ENCODE data around the gene NTNG2.

DNA sequence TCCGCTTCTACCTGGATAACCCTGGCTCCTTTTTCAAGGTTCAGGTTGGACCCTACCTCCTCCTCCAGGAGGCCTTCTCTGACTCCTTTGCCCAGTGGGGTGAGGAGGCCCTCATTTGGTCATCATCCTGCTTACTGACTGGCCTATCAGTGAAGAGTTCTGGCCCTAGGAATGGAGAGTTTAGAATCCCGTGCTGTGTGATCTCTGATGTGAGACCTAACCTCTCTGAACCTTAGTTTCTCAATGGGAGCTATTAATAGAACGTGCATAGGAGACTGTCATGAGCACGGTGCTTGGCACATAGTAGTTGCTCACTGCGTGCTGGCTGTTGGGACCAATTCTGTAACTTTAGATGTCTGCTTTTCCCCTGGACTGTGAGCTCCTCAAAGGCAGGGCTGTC, 10.3 kb downstream of the NTNG2 start:
- TF ChIP-seq JUNB (CRISPR knock-in tag; conservative IDR thresholded peaks at IDR 0.05): no peak
- no peak for TF ChIP-seq MAZ (CRISPR knock-in tag; conservative IDR thresholded peaks at IDR 0.05 in 1 of 2, IDR thresholded peaks at IDR 0.05 in 1 of 2)
- no peak for TF ChIP-seq ARNT (IDR thresholded peaks at IDR 0.05)
- no peak for TF ChIP-seq CTCF (IDR thresholded peaks at IDR 0.05 in 2 of 3, conservative IDR thresholded peaks at IDR 0.05 in 1 of 3; ENCODE audit: insufficient read depth in 2 of 3, low read depth in 1 of 3, low read length in 3 of 3)
- TF ChIP-seq, protein P1, sequence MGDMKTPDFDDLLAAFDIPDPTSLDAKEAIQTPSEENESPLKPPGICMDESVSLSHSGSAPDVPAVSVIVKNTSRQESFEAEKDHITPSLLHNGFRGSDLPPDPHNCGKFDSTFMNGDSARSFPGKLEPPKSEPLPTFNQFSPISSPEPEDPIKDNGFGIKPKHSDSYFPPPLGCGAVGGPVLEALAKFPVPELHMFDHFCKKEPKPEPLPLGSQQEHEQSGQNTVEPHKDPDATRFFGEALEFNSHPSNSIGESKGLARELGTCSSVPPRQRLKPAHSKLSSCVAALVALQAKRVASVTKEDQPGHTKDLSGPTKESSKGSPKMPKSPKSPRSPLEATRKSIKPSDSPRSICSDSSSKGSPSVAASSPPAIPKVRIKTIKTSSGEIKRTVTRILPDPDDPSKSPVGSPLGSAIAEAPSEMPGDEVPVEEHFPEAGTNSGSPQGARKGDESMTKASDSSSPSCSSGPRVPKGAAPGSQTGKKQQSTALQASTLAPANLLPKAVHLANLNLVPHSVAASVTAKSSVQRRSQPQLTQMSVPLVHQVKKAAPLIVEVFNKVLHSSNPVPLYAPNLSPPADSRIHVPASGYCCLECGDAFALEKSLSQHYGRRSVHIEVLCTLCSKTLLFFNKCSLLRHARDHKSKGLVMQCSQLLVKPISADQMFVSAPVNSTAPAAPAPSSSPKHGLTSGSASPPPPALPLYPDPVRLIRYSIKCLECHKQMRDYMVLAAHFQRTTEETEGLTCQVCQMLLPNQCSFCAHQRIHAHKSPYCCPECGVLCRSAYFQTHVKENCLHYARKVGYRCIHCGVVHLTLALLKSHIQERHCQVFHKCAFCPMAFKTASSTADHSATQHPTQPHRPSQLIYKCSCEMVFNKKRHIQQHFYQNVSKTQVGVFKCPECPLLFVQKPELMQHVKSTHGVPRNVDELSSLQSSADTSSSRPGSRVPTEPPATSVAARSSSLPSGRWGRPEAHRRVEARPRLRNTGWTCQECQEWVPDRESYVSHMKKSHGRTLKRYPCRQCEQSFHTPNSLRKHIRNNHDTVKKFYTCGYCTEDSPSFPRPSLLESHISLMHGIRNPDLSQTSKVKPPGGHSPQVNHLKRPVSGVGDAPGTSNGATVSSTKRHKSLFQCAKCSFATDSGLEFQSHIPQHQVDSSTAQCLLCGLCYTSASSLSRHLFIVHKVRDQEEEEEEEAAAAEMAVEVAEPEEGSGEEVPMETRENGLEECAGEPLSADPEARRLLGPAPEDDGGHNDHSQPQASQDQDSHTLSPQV (IDR thresholded peaks at IDR 0.05): no peak
- no peak for TF ChIP-seq SETDB1 (IDR thresholded peaks at IDR 0.05; ENCODE audit: low read length)
- TF ChIP-seq NRF1 (conservative IDR thresholded peaks at IDR 0.05 in 1 of 2, IDR thresholded peaks at IDR 0.05 in 1 of 2): no peak
- TF ChIP-seq EZH2 (IDR thresholded peaks at IDR 0.05; ENCODE audit: borderline replicate concordance, low read depth, low read length): no peak
- TF ChIP-seq THRA (IDR thresholded peaks at IDR 0.05): no peak
- no peak for TF ChIP-seq GABPA (tag; conservative IDR thresholded peaks at IDR 0.05; ENCODE audit: low read depth)
- no peak for TF ChIP-seq KDM4B (IDR thresholded peaks at IDR 0.05; ENCODE audit: borderline replicate concordance in 2 of 2, low read depth in 1 of 2)
- TF ChIP-seq POLR2A (conservative IDR thresholded peaks at IDR 0.05): no peak
- no peak for TF ChIP-seq ZBTB43 (CRISPR knock-in tag; IDR thresholded peaks at IDR 0.05)
- TF ChIP-seq, protein P2, sequence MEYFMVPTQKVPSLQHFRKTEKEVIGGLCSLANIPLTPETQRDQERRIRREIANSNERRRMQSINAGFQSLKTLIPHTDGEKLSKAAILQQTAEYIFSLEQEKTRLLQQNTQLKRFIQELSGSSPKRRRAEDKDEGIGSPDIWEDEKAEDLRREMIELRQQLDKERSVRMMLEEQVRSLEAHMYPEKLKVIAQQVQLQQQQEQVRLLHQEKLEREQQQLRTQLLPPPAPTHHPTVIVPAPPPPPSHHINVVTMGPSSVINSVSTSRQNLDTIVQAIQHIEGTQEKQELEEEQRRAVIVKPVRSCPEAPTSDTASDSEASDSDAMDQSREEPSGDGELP (CRISPR knock-in tag; IDR thresholded peaks at IDR 0.05; ENCODE audit: borderline replicate concordance): no peak
